Activated CD4-positive, alpha-beta T cell treated with anti-CD3 and anti-CD28 coated beads, Interleukin-2, amount 10 ng/mL, durations not matched to agents 7 days and 5 days (primary cell): ENCODE results near the gene MLXIPL. TPM values are rescaled to one million over a fixed set of nuclear protein-coding genes. Genes with fewer than 3 reads are reported as not detected.

Experiments used
- CTCF ChIA-PET: fragments of 350-600 bp; sonication (Branson Sonifier 250); formaldehyde crosslinking; loops from one replicate; lab custom pipeline; 2021; ENCODE audit warnings: antibody characterized with exemption; lab: Charles Lee
- POLR2A ChIA-PET: fragments of 350-600 bp; sonication (Branson Sonifier 250); formaldehyde crosslinking; loops from one replicate; lab custom pipeline; 2021; ENCODE audit warnings: antibody characterized with exemption; lab: Charles Lee
- DNase-seq: peaks from one replicate; pipeline ENCODE4 v3.0.0-alpha.2; 2020
- H3K27ac Mint-ChIP-seq: one replicate; pipeline ENCODE4 v1.8.0; 2021; ENCODE audit warnings: mild to moderate bottlenecking, moderate library complexity, mixed read lengths
- H3K27me3 Mint-ChIP-seq: one replicate; pipeline ENCODE4 v1.8.0; 2021; ENCODE audit warnings: mixed read lengths
- H3K36me3 Mint-ChIP-seq: one replicate; pipeline ENCODE4 v1.8.0; 2021; ENCODE audit warnings: low read depth, mixed read lengths
- H3K4me1 Mint-ChIP-seq: one replicate; pipeline ENCODE4 v1.8.0; 2021; ENCODE audit warnings: mixed read lengths
- H3K4me3 Mint-ChIP-seq: one replicate; pipeline ENCODE4 v1.8.0; 2021; ENCODE audit warnings: mild to moderate bottlenecking, moderate library complexity, mixed read lengths
- H3K9me3 Mint-ChIP-seq: one replicate; pipeline ENCODE4 v1.8.0; 2021; ENCODE audit warnings: mixed read lengths
- total RNA-seq, 2 experiments: library from RNA; stranded (reverse); gene quantifications; one replicate each; pipeline ENCODE4 v1.2.3, GENCODE V29; 2021

MLXIPL gene
- total RNA-seq, 2 experiments from 2014 or later: not detected

- CTCF ChIA-PET: interaction anchor here (1.3 kb wide), 1 partner anchor 10 kb away, joined by 3 read pairs; no protein-coding TSS in a partner anchor
- Mint-ChIP-seq H3K4me1 (peaks cover 30% of the 10 kb centered on the region), H3K36me3 (peaks cover 40% of the 10 kb centered on the region), H3K9me3 (no peaks in the 10 kb centered on the region), H3K4me3 (no peak overlapping the region), H3K27ac (no peak overlapping the region), H3K27me3 (no peaks in the 10 kb centered on the region)
- no peak for DNase-seq
- POLR2A ChIA-PET: no interaction called here
Measured at GRCh38 chr7:73544678-73545077, 79.6 kb downstream of the MLXIPL start.

Other genes with a start within 250 kb of the MLXIPL start
- not detected for gene FZD9, start 190.7 kb downstream of the MLXIPL start, total RNA-seq
- gene BAZ1B, start 102.2 kb downstream of the MLXIPL start, total RNA-seq: 100 to 1,000 TPM in 1 of 2 experiments, 10 to 100 TPM in 1; 96.5 to 103 TPM
- gene BCL7B, start 66.8 kb downstream of the MLXIPL start, total RNA-seq: 10 to 100 TPM; 69.7 to 93.0 TPM
- 10 to 100 TPM; 25.3 to 28.2 TPM for gene TBL2, start 45.9 kb downstream of the MLXIPL start, total RNA-seq
- under 1 TPM in 1 of 2 experiments, not detected in 1; 0.25 TPM for gene VPS37D, start 43.3 kb upstream of the MLXIPL start, total RNA-seq
- 1 to 10 TPM; 8.7 to 9.1 TPM for gene DNAJC30, start 58.9 kb upstream of the MLXIPL start, total RNA-seq
- gene BUD23, start 59.1 kb upstream of the MLXIPL start, total RNA-seq: 10 to 100 TPM; 43.9 to 51.4 TPM
- 1 to 10 TPM; 6.7 to 7.4 TPM for gene STX1A, start 95.1 kb upstream of the MLXIPL start, total RNA-seq
- gene ABHD11, start 114.3 kb upstream of the MLXIPL start, total RNA-seq: 10 to 100 TPM; 13.3 to 15.6 TPM
- gene CLDN3, start 145.7 kb upstream of the MLXIPL start, total RNA-seq: not detected
- under 1 TPM in 1 of 2 experiments, not detected in 1; 0.27 TPM for gene CLDN4, start 206.5 kb upstream of the MLXIPL start, total RNA-seq
- 1 to 10 TPM; 1.9 to 2.8 TPM for gene METTL27, start 218.0 kb upstream of the MLXIPL start, total RNA-seq
- not detected for gene TMEM270, start 236.6 kb upstream of the MLXIPL start, total RNA-seq